GM12891 (cell line): ENCODE data around the gene GOLM1.

Source experiments
- DNase-seq: peaks from one replicate; pipeline ENCODE4 v3.0.0; 2011; ENCODE audit warnings: low spot score; ENCODE audit not compliant: insufficient read length
- FAIRE-seq: peaks from 2 replicates; lab custom pipeline; 2011; peaks lifted over from hg19 to GRCh38; lab: Jason Lieb, UNC
- PAX5 ChIP-seq: IDR thresholded peaks from 2 replicates; pipeline ENCODE4 v1.6.1; 2011; ENCODE audit warnings: low read length, moderate library complexity, mild to moderate bottlenecking; ENCODE audit not compliant: insufficient read depth, severe bottlenecking
- POLR2A ChIP-seq: IDR thresholded peaks from 2 replicates; pipeline ENCODE4 v1.6.1; 2011; ENCODE audit warnings: low read depth, low read length, control low read depth
- POLR2AphosphoS5 ChIP-seq: IDR thresholded peaks from 2 replicates; pipeline ENCODE4 v1.6.1; 2011; ENCODE audit warnings: low read depth, low read length, control low read depth
- POU2F2 ChIP-seq: IDR thresholded peaks from 2 replicates; pipeline ENCODE4 v1.6.1; 2011; ENCODE audit warnings: low read depth, mild to moderate bottlenecking, control low read depth, low read length, moderate library complexity
- SPI1 ChIP-seq: IDR thresholded peaks from 2 replicates; pipeline ENCODE4 v1.6.1; 2011; ENCODE audit warnings: low read depth, low read length, control low read depth
- TAF1 ChIP-seq: IDR thresholded peaks from 2 replicates; pipeline ENCODE4 v1.6.1; 2011; ENCODE audit warnings: low read depth, low read length, control low read depth

The GOLM1 gene

DNA sequence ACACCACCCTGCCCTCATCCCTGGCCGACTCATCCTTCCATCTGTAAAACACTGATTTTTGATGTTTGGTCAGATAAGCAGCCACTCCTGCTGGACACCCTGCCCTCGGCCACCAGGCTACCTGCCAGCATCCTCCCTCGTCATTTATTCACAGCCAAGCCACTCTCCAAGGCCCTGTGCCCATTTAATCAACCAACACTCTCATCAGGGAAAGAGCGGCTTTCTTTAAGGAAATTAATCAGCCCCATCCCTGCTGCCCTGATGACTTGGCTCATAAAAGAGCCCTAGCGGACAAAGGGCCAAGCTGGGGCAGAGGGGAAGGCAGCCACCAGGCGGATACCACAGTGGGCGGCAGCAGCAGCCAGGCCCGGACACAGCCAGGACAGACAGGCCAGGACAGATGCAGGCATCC is 52.4 kb downstream of the GOLM1 start:
- FAIRE-seq (no peak), DNase-seq (no peak)
- no peak for TF ChIP-seq SPI1
- no peak for TF ChIP-seq POLR2AphosphoS5
- no peak for TF ChIP-seq TAF1
- TF ChIP-seq PAX5, result no peak
- no peak for TF ChIP-seq POLR2A
- TF ChIP-seq POU2F2, result no peak

DNA sequence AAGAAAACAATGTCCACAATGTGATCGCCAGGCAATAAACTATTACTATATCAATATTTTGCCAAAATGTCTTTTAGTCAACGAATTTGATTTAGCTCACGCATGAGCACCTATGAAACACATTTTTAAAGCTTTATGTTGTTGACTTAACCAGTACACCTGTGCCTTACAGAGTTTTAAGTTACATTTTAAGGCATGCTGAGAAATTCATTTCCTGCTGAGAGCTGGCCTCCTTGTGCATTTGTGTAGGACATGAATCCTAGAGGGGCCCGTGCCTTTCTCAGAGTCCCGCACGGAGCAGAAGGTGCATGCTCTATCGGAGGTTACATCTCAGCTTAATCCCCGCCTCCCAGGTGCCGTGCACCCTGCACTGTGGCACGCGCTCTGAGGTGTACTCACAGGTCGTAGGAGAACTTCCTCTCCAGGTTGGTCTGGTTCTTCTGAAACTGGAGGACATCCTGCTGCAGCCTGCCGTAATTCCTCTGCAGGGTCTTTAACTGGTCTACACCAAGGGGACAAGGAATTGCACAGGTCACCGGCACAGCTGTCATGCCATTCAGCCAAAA is 53.2 kb downstream of the GOLM1 start:
- no peak for TF ChIP-seq POLR2AphosphoS5
- TF ChIP-seq POLR2A, result no peak
- no peak for TF ChIP-seq PAX5
- TF ChIP-seq POU2F2, result no peak
- no peak for TF ChIP-seq TAF1
- no peak for TF ChIP-seq SPI1

DNA sequence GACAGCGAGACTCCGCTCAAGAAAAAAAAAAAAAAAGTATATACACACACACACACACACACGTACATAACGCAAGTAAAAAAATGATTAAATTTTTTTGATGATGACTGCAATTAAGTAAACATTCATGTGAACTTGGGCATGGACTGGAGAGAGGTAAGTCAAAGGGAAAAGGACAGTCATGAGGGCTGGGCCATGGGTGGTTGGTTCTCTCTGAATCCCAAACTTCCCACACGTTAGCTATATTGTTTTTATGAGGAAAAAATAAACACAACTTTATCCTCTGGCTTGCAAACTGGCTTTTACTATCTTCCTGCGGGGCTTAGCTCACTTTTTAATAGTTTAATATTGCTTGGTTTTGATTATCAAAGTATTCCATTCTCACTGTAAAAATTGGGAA is 53.7 kb downstream of the GOLM1 start:
- DNase-seq, result no peak
- no peak for FAIRE-seq
- no peak for TF ChIP-seq POLR2A
- no peak for TF ChIP-seq POLR2AphosphoS5
- no peak for TF ChIP-seq POU2F2
- TF ChIP-seq TAF1, result no peak
- no peak for TF ChIP-seq SPI1
- no peak for TF ChIP-seq PAX5

More for the DNA sequence above, 53.2 kb downstream of the GOLM1 start:
- DNase-seq (no peak), FAIRE-seq (no peak)

DNA sequence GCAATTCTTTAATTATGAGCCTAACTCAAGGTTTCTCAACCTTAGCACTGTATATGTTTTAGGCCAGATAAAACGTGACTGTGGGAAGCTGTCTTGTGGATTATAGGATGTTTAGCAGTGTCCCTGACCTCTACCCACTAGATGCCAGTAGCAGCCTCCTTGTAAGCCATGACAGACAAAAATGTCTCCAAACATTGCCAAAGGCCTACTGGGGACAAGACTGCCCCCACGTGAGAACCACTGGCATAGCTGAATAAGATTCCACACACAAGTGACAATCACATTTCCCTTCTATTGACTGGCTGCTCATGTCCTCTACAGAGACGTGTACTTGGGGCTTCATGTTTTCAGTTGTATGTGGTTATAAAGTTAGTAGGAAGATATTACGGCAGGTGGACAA is 55.4 kb downstream of the GOLM1 start:
- DNase-seq, result no peak
- no peak for FAIRE-seq
- TF ChIP-seq SPI1, result no peak
- no peak for TF ChIP-seq TAF1
- TF ChIP-seq POLR2A, result no peak
- no peak for TF ChIP-seq POU2F2
- no peak for TF ChIP-seq POLR2AphosphoS5
- no peak for TF ChIP-seq PAX5

DNA sequence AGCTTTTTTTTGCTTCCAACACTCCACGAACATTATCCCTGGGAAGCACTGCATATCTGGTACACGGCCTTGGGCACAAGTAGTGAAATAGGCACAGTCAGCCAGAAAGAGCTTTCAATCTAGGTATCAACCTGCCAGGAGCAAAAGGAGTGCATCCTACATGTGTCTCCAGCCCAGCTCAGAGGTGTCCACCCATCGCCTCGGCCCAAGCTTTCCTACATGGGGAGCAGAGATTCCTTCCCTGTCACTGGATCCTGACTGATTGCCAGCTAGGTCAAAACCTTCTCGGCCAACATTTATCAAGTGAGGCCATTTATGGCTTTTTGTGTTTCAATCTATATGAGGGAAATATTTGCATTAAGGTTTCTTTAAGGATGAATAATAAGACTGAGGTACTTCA is 55.8 kb downstream of the GOLM1 start:
- DNase-seq (no peak), FAIRE-seq (no peak)
- no peak for TF ChIP-seq POLR2AphosphoS5
- no peak for TF ChIP-seq POU2F2
- no peak for TF ChIP-seq POLR2A
- no peak for TF ChIP-seq TAF1
- no peak for TF ChIP-seq SPI1
- TF ChIP-seq PAX5, result no peak

DNA sequence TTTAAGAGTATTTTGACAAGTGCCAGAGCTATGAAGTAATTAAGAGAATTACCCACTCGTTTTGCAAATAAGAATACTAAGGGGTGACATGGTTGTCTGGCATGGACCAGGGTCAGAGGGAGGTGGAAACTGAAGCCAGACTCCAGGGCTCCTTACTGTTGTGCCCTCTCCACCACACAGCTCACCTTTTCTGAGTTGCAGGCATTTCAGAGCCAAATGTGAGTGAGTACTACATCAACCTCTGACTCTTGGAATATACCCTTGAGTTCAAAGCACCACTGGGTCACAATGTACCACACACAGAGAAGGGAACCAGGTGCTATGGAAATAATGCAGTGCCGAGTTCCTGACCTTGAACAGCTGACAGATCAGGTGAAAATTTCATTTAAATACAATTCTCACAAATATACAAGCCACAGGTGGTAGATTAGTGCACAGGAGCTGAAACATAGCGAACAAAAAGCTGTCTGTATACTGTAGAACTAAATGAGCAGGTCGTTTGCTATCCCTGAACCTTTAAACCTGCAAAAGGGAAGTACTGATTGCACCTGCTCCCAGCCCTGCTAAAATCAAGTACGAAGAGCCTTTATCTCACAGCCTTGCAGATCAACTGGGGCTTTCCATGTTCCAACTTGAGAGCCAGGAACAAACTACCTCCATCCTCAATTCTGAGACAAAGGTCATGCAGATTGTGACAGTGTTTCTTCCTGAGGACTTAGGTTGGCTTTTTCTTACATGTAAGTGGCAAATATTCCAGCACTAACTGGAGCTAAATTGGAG is 57.0 kb downstream of the GOLM1 start:
- FAIRE-seq, result no peak
- DNase-seq, result no peak
- TF ChIP-seq POLR2A (no peak), SPI1 (no peak), TAF1 (no peak), POU2F2 (no peak), PAX5 (no peak), POLR2AphosphoS5 (no peak)

DNA sequence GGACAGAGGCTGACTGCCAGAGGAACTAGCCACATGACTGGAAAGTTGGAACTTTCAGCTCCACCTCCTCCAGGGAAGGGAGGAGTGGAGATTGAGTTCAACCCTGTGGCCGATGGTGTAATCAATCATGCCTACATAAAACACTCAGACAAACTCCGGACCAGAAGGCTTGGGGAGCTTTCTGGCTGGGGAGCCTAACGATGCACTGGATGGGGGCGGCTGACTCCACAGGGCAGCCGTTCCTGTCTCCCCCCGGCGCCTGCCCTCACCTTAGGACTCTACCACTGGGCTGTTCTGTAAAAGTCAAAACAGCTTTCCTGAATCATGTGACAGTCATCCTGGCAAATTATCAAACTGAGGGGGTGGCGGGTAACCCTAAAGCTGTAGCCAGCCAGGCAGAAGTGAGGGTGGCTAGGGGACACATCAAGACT is 58.0 kb downstream of the GOLM1 start:
- FAIRE-seq (no peak), DNase-seq (no peak)
- TF ChIP-seq SPI1, result no peak
- TF ChIP-seq POLR2A, result no peak
- TF ChIP-seq TAF1, result no peak
- no peak for TF ChIP-seq POLR2AphosphoS5
- TF ChIP-seq PAX5, result no peak
- TF ChIP-seq POU2F2, result no peak

DNA sequence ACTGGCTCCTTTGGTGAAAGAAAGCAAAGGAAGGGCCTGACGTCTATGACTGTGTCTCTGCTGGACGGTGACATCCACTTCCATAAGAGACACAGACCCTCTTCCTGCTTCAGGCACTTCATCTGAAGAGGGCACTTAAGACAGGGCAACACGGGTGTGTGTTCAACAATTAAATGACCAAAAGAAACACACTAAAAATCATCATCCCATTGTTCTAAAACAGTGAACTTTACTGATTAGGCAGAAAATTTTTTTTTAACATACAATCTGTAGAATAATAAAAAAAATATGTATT is 58.5 kb downstream of the GOLM1 start:
- DNase-seq, result no peak
- no peak for FAIRE-seq
- TF ChIP-seq TAF1, result no peak
- no peak for TF ChIP-seq SPI1
- no peak for TF ChIP-seq POLR2AphosphoS5
- TF ChIP-seq POLR2A, result no peak
- TF ChIP-seq PAX5, result no peak
- no peak for TF ChIP-seq POU2F2

DNA sequence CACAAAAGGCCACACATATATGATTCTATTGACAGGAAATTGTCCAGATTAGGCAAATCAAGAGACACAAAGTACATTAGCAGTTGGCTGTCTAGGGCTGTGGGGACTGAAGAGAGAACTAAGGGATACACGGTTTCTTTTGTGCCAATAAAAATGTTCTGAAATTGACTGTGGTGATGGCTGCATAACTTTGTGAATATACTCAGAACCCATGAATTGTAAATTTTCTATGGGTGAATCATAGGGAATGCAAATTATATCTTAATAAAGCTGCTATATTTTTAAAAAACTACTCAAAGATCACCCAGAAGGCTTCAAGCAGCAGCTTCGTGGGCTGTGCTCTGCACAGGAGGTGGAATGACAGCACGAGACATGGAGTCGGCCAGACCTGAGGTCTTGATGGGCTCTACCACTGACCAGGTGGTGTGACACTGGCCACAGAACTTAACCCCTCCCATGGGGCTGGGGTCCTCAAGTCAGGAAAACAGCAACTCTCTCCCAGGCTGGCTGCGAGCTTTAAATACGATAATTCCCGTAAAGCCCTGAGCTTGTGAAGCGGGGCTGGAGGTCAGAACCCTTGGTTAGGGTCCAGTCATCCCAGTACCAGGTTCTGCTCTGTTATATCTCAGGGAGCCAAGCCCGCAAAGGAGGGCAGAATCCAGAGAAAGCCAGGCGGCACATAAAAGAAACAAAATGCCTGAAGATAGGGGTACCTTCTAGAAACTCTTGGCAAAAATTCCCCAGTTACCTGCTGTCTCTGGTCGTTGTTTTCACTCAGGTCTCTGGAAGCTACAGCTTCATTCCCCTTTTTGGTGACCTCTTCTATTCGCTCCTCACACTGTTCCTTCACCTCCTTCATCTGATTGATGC is 59.1 kb downstream of the GOLM1 start:
- FAIRE-seq, result no peak
- TF ChIP-seq TAF1, result no peak
- no peak for DNase-seq

DNA sequence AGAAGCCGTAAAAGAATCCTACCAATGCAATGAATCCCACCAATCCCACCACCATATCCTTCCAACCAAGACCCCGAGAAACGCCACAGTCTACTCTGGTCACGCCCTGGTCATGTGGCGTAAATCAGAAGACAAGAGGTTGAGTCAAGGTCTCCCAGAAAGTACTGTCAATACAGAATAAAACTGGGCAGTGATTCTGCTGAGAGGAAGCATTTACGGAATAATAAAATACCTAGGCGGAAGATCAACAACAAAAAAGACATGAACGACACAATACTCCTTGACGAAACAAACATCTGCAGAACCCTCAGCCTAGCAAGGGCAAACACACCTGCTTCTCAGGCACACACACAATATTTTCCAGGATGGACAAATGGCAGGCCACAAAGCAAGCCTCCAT is 62.8 kb downstream of the GOLM1 start:
- FAIRE-seq, result no peak
- DNase-seq, result no peak
- TF ChIP-seq SPI1 (no peak), POU2F2 (no peak), PAX5 (no peak), TAF1 (no peak), POLR2AphosphoS5 (no peak), POLR2A (no peak)
